GM23338 (cell line): ENCODE results near the gene CROCC2.

Experiments
- CREB1 ChIP-seq: fragments of 250-450 bp; sonication (Bioruptor Pico); IDR thresholded peaks from 2 replicates; pipeline ENCODE4 v1.5.0; 2020; ENCODE audit warnings: low read depth, mild to moderate bottlenecking, moderate library complexity
- CTCF ChIP-seq, 2 experiments: fragments of 200-600 bp in 1 of 2; sonication (generic) in 1 of 2; conservative IDR thresholded peaks; 2 replicates each; pipeline versions ENCODE4 v1.5.1 to v1.6.1; 2016 to 2017; ENCODE audit warnings: antibody characterized with exemption in 2 of 2, low read depth in 2 of 2, mild to moderate bottlenecking in 2 of 2, moderate library complexity in 1 of 2
- ETS1 ChIP-seq: IDR thresholded peaks from 2 replicates; pipeline ENCODE4 v1.6.1; 2016; ENCODE audit warnings: antibody characterized with exemption
- EZH2 ChIP-seq: fragments of 200-600 bp; sonication (generic); IDR thresholded peaks from one replicate; pipeline ENCODE4 v1.8.0; 2017; ENCODE audit warnings: antibody characterized with exemption, mild to moderate bottlenecking, low read depth; ENCODE audit not compliant: unreplicated experiment
- EZH2phosphoT487 ChIP-seq: fragments of 200-600 bp; sonication (generic); IDR thresholded peaks from one replicate; pipeline ENCODE4 v1.8.1; 2018; ENCODE audit warnings: antibody characterized with exemption; ENCODE audit not compliant: unreplicated experiment
- JUNB ChIP-seq: IDR thresholded peaks from one replicate; pipeline ENCODE4 v1.6.1; 2016; ENCODE audit warnings: antibody characterized with exemption; ENCODE audit not compliant: unreplicated experiment
- POLR2AphosphoS5 ChIP-seq: IDR thresholded peaks from 2 replicates; pipeline ENCODE4 v1.6.1; 2016; ENCODE audit warnings: antibody characterized with exemption, low read depth
- REST ChIP-seq: IDR thresholded peaks from one replicate; pipeline ENCODE4 v1.6.1; 2018; ENCODE audit warnings: antibody characterized with exemption; ENCODE audit not compliant: unreplicated experiment
- STAT1 ChIP-seq: IDR thresholded peaks from one replicate; pipeline ENCODE4 v1.6.1; 2016; ENCODE audit warnings: antibody characterized with exemption; ENCODE audit not compliant: unreplicated experiment
- ZNF114 ChIP-seq: fragments of 250-450 bp; sonication (Bioruptor Pico); IDR thresholded peaks from 2 replicates; pipeline ENCODE4 v1.5.0; 2020; ENCODE audit warnings: mild to moderate bottlenecking, moderate library complexity
- ZNF331 ChIP-seq: fragments of 250-450 bp; sonication (Bioruptor Pico); IDR thresholded peaks from 2 replicates; pipeline ENCODE4 v1.5.0; 2020; ENCODE audit warnings: low read depth, mild to moderate bottlenecking, moderate library complexity

- TF ChIP-seq EZH2: no peak
- TF ChIP-seq REST: no peak
- no peak for TF ChIP-seq CTCF (conservative IDR thresholded peaks at IDR 0.05; ENCODE audit: low read depth in 2 of 2)
- TF ChIP-seq JUNB: no peak
- no peak for TF ChIP-seq EZH2phosphoT487
- TF ChIP-seq ZNF114 (CRISPR knock-in tag): no peak
- no peak for TF ChIP-seq POLR2AphosphoS5
- TF ChIP-seq CREB1: no peak
- no peak for TF ChIP-seq ETS1
- no peak for TF ChIP-seq ZNF331
- TF ChIP-seq STAT1: no peak
Observed at GRCh38 chr2:240985881-240986786, 80.0 kb downstream of the CROCC2 start.
